Activated naive CD8-positive, alpha-beta T cell treated with anti-CD3 and anti-CD28 coated beads, Interleukin-2, amount 50 U/mL, for 24 hours (primary cell): ENCODE results near the gene CTNNB1.
A peak's percentile ranks its signal among the peaks of the same experiment; 100 is the strongest.

Experiments
- ATAC-seq: fragments of 150-1000 bp; cut with Tn5 transposase; one replicate; pipeline ENCODE4 v1.10.0; 2021
- DNase-seq: peaks from one replicate; pipeline ENCODE4 v3.0.0; 2021
- H3K27ac Mint-ChIP-seq: one replicate; pipeline ENCODE4 v1.8.0; 2021; ENCODE audit warnings: mild to moderate bottlenecking, mixed read lengths
- H3K27me3 Mint-ChIP-seq: one replicate; pipeline ENCODE4 v1.8.0; 2021; ENCODE audit warnings: mixed read lengths
- H3K36me3 Mint-ChIP-seq: one replicate; pipeline ENCODE4 v1.8.0; 2021; ENCODE audit warnings: low read depth, mixed read lengths
- H3K4me1 Mint-ChIP-seq: one replicate; pipeline ENCODE4 v1.8.0; 2021; ENCODE audit warnings: mixed read lengths
- H3K4me3 Mint-ChIP-seq: one replicate; pipeline ENCODE4 v1.8.0; 2021; ENCODE audit warnings: mild to moderate bottlenecking, moderate library complexity, mixed read lengths
- H3K9me3 Mint-ChIP-seq: one replicate; pipeline ENCODE4 v1.8.0; 2021; ENCODE audit warnings: mixed read lengths

Gene CTNNB1

DNA sequence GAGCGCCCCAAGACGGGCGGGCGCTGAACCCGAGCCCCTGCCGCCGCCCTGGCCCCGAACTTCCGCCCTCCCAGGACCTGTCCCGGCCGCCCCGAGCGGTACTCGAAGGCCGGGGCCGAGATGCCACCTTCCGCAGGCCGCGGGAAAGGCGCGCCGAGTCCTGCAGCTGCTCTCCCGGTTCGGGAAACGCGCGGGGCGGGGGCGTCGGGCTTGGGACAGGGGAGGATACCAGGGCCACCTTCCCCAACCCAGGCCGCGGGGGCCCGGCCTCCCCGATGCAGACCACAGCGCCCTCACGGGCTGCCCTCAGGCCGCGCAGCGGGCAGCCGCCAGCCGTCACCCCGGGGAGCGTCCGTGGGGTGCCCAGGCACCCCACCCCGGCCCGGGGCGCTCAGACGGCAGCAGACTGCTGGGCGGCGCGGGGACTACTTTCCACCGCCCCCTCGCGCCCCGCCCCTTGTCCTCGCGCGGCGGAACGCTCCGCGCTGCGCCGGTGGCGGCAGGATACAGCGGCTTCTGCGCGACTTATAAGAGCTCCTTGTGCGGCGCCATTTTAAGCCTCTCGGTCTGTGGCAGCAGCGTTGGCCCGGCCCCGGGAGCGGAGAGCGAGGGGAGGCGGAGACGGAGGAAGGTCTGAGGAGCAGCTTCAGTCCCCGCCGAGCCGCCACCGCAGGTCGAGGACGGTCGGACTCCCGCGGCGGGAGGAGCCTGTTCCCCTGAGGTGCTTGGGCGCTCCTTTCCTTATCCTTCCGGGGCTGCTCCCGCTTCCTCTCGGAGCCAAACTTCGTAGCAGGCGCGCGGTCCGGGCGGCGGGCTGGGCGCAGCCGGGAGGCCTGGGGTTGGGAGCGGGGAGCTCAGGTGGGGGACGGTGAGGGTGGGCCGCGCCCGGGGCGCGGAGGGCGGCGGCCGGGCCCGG, at the start of gene CTNNB1:
TSS of gene CTNNB1 (plus strand) at position 556 of the 916 bp plus-strand sequence. CDS start 24,564 bp downstream, outside the sequence.
- peak; percentile 92 for ATAC-seq
- H3K27ac Mint-ChIP-seq: peak within 1 kb of the TSS; percentile 96

DNA sequence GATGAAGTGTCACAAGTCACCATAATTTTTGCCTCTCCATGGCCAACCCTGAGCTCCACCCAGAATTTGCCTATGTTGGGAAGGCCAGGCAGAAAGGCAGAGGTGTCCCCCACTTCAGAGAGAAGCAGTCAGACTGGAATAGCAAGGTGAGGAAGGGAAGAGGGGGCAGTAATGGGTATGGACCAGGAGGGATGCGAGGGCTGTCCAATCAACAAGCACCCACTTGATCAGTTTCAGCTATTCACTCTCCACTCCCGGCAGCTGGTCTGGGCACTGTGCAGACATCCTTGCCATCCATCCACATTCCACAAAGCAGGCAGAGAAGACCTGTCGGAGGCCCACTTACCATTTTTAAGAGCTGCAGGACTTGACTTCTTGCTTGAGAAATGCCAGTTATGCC, 43.5 kb upstream of the CTNNB1 start:
- ATAC-seq (no peak), DNase-seq (no peak)
- Mint-ChIP-seq H3K27ac (no peak overlapping the region), H3K27me3 (peaks cover 3% of the 10 kb centered on the region), H3K4me1 (peaks cover 19% of the 10 kb centered on the region), H3K4me3 (no peak overlapping the region), H3K36me3 (no peaks in the 10 kb centered on the region), H3K9me3 (no peaks in the 10 kb centered on the region)

More for the DNA sequence above, at the start of gene CTNNB1:
- DNase-seq: peak; percentile 90
- peaks cover 40% of the 10 kb centered on the region for H3K4me1 Mint-ChIP-seq
- H3K27me3 Mint-ChIP-seq: peaks cover 22% of the 10 kb centered on the region
- no peaks in the 10 kb centered on the region for H3K9me3 Mint-ChIP-seq
- peak within 1 kb of the TSS; percentile 87 for H3K4me3 Mint-ChIP-seq
- H3K36me3 Mint-ChIP-seq: peaks cover 9% of the 10 kb centered on the region

DNA sequence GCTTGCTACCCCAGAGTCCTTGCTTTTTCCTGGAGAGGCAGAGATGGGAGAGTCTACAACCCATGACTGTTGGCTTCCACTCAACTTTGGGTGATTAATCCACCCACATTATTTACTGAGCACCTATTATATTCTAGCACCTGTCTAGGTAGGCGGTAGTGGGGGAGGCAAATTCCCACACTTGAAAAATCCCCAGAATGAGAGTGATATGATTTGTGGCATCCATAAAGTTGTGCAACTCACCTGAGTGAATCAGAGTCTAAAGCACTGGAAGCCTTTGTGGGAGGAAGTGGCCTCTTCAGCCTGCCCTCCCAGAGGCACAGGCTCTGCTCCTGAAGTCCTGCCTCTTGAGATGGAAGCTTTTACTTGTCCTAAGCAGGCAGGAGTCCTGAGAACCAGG, 40.4 kb upstream of the CTNNB1 start:
- no peaks in the 10 kb centered on the region for H3K9me3 Mint-ChIP-seq
- no peak overlapping the region for H3K27ac Mint-ChIP-seq
- H3K36me3 Mint-ChIP-seq: no peaks in the 10 kb centered on the region
- DNase-seq: no peak
- H3K4me1 Mint-ChIP-seq: peaks cover 19% of the 10 kb centered on the region
- ATAC-seq: peak; percentile 48
- no peak overlapping the region for H3K4me3 Mint-ChIP-seq
- H3K27me3 Mint-ChIP-seq: peaks cover 3% of the 10 kb centered on the region

DNA sequence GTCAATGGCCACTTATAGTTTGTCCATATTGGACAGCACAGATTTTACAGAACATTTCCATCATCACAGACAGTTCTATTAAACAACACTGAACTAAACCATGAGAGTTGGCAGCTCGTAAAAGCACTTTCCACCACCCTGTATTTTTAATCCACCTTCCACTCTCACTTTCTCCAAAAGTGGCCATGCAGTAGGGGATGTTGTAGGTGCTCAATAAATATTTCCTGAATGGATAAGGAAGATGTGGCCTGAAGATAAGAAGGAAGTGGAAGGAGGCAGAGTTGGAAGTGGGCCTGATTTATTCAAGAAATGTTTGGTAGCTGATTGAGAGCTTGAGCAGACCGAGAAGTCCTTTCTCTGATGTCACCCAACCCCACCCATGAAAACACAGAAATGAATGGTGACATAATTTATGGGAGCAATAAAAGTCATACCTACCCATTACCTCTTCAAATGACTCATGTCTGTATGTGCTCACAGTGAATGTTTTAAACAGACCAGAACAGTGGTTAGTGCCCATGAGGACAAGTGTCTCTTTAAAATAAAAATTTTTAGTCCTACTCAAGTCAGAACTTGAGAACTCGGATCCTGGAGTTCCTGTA, 39.6 kb upstream of the CTNNB1 start:
- DNase-seq (no peak), ATAC-seq (peak; percentile 45)
- no peaks in the 10 kb centered on the region for H3K9me3 Mint-ChIP-seq
- no peak overlapping the region for H3K27ac Mint-ChIP-seq
- H3K4me3 Mint-ChIP-seq: no peak overlapping the region
- peaks cover 19% of the 10 kb centered on the region for H3K4me1 Mint-ChIP-seq
- H3K27me3 Mint-ChIP-seq: peaks cover 3% of the 10 kb centered on the region
- H3K36me3 Mint-ChIP-seq: no peaks in the 10 kb centered on the region

DNA sequence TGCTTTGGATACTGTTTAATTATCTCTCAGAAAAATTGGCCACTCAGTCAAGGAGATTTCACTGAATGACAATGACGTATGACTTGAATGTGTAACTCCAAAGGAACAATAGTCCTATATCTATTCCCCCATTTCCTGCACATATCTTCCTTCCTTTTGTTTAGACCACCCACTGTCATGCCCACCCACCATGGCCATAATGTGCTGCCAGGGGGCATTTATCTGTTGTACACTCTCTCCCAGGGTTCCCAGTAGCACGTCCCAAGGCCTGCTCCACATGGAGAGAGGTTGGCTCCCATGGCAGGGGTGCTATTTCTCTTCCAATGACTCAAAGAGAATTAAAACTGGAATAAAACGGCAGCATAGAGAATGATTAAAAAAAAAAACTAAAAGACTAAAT, 36.8 kb upstream of the CTNNB1 start:
- H3K27me3 Mint-ChIP-seq: no peaks in the 10 kb centered on the region
- H3K36me3 Mint-ChIP-seq: no peaks in the 10 kb centered on the region
- H3K4me3 Mint-ChIP-seq: no peak overlapping the region
- H3K9me3 Mint-ChIP-seq: no peaks in the 10 kb centered on the region
- DNase-seq (no peak), ATAC-seq (no peak)
- H3K4me1 Mint-ChIP-seq: peaks cover 24% of the 10 kb centered on the region
- no peak overlapping the region for H3K27ac Mint-ChIP-seq

DNA sequence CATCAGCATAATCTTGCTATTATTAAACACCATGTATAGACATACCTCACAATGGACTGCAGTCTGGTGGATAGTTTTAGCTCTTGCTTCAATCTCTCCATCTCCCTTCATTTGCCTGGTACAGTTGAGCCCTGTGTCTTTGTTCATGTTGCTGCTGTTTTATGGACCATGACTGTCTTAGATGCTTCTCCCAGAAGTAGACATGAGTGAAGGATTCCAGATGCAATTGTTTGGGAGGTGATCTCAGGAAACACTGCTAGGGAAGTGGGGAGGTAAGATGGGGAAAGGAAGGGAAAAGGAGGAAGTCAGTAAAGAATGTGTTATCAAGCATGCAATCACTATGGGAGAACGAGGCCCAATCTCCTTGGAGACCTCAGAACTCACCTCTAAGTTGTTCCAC, 36.3 kb upstream of the CTNNB1 start:
- no peaks in the 10 kb centered on the region for H3K36me3 Mint-ChIP-seq
- ATAC-seq (no peak), DNase-seq (no peak)
- H3K27ac Mint-ChIP-seq: no peak overlapping the region
- H3K4me1 Mint-ChIP-seq: peaks cover 29% of the 10 kb centered on the region
- peaks cover 3% of the 10 kb centered on the region for H3K27me3 Mint-ChIP-seq
- H3K9me3 Mint-ChIP-seq: no peaks in the 10 kb centered on the region
- H3K4me3 Mint-ChIP-seq: no peak overlapping the region

DNA sequence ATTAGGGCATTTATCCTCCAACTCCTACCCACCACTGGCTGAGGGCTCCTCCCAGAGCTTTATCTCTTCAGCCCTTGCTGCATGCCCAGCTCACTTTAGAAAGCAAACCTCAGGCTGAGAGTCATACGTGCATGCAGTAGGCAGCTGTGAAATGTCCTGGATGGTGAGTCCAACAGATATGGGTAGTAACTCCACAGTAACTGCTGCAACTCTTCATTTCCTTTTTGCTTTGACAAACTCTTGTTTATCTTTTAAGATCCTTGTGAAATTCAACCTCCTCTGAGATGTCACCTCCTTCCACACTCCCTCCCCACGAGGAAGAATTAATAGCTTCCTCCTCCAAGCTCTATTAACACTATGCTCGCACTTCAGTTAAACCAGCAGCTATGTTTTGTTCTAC, 35.9 kb upstream of the CTNNB1 start:
- no peak for ATAC-seq
- Mint-ChIP-seq H3K4me3 (no peak overlapping the region), H3K27ac (no peak overlapping the region), H3K4me1 (peaks cover 32% of the 10 kb centered on the region), H3K36me3 (no peaks in the 10 kb centered on the region), H3K27me3 (peaks cover 5% of the 10 kb centered on the region), H3K9me3 (no peaks in the 10 kb centered on the region)
- DNase-seq: no peak

DNA sequence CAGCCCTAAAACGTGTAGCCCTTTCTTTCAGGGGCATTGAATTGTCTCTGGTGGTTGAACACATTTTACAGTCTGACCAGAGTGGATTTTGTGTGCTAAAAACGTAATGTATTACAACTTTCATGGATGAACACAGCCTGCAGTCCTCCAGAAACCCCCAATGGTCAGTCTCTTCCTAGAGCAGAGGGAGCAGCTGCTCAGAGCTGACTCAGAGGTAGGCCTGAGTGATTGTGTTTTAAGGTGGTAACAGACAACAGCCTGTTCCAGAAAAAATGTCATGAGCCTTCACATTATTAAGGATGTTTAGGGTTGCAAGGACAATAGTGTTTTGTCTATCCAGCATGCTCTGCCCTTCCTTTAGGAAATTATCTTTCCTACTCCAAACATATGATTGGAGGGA, 34.5 kb upstream of the CTNNB1 start:
- Mint-ChIP-seq H3K36me3 (no peaks in the 10 kb centered on the region), H3K9me3 (no peaks in the 10 kb centered on the region), H3K27ac (no peak overlapping the region), H3K4me1 (peaks cover 21% of the 10 kb centered on the region), H3K27me3 (peaks cover 14% of the 10 kb centered on the region), H3K4me3 (no peak overlapping the region)
- ATAC-seq (no peak), DNase-seq (no peak)

DNA sequence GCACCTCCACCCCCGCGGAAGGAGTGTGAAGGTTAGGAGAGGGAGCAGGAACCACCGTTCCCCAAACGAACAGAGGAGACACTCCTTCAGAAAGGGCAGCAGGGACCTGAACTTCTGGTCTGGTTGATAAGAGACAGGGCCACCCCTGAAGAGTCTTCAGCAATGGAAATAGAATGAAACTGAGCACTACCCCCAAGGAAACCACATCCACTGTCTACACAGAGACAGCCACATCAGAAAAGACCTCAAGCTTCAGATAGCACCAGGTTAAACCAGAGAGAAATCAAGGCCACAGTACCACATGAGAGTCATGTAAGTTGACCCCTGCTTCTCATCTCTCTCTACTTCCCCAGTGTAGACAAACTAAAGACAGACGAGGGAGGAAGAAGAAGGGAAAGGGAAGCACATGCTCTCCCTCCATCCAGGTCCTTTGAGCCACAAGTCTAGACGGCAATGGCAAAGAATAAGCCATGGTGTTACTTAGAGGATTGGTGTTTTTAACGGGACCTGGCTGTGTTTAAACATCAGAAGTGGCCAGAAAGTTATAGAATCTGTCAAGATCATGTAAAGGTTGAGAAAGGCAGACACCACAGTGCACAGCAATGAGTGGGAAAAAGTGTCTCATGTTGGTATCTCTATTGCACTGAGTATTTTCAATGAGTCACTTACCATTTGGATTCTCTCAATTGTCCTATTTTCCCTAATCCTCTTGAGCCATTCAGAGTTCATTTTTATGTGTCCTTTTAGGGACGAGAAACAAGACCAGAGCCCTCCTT, 31.4 kb upstream of the CTNNB1 start:
- Mint-ChIP-seq H3K36me3 (no peaks in the 10 kb centered on the region), H3K4me1 (peaks cover 20% of the 10 kb centered on the region), H3K27me3 (peaks cover 29% of the 10 kb centered on the region), H3K27ac (peak overlapping the region; percentile 81), H3K9me3 (no peaks in the 10 kb centered on the region), H3K4me3 (peak overlapping the region; percentile 39)
- peak; percentile 85 for ATAC-seq
- no peak for DNase-seq

DNA sequence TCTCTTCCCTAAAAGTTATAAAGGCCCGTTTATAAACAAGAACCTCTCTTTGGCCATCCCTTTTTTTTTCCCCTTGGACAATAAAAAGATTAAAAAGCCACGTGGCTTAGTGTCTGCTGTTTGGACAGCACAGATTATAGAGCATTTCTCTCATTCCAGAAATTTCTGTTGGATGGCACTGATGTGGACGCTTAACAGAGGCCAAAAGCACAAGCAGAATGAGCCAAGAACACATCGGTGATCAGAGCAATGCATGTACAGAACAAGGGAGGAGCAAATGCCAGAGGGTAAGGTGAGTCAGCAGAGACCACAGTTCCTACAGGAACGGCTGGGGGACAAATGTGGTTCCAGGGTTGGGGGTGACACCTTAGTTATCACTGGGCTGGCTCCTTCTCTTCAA, 30.3 kb upstream of the CTNNB1 start:
- H3K4me3 Mint-ChIP-seq: no peak overlapping the region
- ATAC-seq (no peak), DNase-seq (no peak)
- peaks cover 29% of the 10 kb centered on the region for H3K27me3 Mint-ChIP-seq
- H3K9me3 Mint-ChIP-seq: no peaks in the 10 kb centered on the region
- peaks cover 20% of the 10 kb centered on the region for H3K4me1 Mint-ChIP-seq
- no peak overlapping the region for H3K27ac Mint-ChIP-seq
- no peaks in the 10 kb centered on the region for H3K36me3 Mint-ChIP-seq

DNA sequence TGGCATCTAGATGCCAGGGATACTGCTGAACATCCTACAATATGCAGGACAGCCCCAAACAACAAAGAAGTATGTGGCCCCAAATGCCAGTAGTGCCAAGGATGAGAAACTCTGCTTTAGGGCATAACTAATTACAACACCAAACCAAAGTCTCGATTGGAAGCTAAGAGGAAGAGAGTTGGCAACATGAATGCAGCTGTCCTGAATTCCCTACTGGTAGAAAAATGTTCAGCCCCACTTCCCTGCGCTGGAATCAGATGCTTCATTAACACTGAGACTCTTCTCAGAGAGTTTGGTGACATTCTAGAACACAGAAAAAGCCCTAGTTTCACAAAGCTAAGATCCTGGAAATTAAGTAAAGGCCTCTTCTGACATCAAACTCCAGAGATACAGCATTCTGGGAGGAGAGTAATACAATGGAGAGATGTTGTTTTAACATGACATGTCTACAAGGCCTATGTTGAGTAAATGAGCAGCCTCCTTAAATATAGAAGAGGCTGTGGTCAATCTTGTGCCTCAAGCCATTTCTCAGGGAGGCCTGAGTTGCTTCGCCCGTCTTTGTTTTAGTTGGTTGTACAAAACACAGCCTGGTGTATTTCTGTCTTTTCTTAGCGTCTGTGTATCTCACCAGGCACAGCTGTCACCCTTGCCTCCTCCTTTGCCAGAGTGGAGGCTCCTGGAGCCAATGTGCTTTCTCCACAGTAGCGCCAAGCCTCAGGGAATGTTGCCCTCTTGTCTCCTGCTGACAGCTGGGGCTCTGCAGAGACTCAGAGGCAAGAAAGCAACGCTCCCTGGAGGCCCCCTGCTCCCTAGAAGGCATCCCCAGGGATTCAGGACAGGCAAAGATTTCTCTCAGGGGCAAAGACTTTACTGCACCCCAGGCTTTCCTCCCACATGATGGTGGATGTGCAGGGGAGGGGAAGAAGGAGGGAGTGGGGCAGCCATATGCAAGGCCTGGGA, 25.1 kb upstream of the CTNNB1 start:
- Mint-ChIP-seq H3K27me3 (peaks cover 21% of the 10 kb centered on the region), H3K36me3 (no peaks in the 10 kb centered on the region), H3K27ac (no peak overlapping the region), H3K4me1 (no peaks in the 10 kb centered on the region), H3K4me3 (no peak overlapping the region), H3K9me3 (no peaks in the 10 kb centered on the region)
- no peak for ATAC-seq
- DNase-seq: no peak

DNA sequence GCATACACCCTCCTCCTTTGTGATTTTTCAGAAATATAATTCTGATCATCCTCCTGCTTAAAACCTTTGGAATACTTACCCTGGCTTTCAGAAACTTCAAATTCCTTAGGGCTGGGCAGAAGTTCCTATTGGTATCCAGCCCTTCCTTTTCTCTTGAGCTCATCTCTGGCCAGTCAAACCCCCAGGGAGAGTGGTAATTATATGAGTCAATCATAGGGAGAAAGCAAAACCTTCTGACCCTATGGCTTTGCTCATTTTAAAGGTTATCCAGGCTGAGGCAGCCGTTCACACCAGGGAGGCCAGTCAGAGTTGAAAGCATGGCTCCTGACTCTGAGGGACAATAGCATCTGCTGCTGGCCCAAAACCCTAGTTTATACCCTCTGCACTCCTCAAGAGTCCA, 23.9 kb upstream of the CTNNB1 start:
- Mint-ChIP-seq H3K27ac (no peak overlapping the region), H3K9me3 (no peaks in the 10 kb centered on the region), H3K36me3 (no peaks in the 10 kb centered on the region), H3K4me1 (no peaks in the 10 kb centered on the region), H3K4me3 (no peak overlapping the region), H3K27me3 (peaks cover 12% of the 10 kb centered on the region)
- DNase-seq (no peak), ATAC-seq (no peak)

DNA sequence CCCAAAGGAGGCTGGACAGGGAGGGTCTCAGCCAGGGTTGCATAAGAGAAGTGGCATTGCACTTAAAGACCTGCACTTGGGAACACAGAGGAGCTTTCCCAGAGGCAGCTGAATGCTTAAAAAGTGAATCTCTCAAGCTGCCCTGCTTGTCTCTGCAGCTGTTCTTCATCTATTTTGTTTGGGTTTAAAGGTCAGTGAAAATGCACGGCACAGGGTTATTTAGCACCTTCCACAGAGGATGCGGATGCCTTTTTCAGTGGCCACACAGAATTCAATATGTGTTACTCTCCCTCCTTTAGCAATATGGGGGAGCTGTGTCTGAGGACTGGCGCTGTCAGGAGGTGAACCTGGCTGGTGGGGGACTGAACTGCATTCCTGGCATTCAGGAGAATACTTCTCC, 22.7 kb upstream of the CTNNB1 start:
- DNase-seq: no peak
- peaks cover under 1% of the 10 kb centered on the region for H3K27me3 Mint-ChIP-seq
- H3K9me3 Mint-ChIP-seq: no peaks in the 10 kb centered on the region
- no peaks in the 10 kb centered on the region for H3K36me3 Mint-ChIP-seq
- H3K4me1 Mint-ChIP-seq: no peaks in the 10 kb centered on the region
- H3K4me3 Mint-ChIP-seq: no peak overlapping the region
- no peak for ATAC-seq
- no peak overlapping the region for H3K27ac Mint-ChIP-seq

DNA sequence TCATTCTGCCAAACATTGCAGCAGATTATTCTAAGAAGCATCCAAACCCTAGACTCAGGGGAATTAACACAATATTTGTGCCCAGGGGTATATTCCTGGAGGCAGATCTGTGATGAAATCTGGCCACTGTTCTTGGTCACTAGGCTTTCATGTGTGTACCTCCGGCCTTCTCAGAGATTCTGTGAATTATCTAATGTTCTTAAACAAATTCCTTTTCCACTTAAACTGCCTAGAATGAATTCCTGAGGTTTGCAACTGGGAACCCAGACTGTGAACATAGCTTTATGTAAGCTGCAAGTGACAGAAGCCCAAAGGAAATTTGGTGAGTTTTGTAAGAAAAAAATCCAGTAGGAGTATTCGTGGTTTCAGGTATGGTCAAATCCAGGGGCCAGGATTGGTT, 20.7 kb upstream of the CTNNB1 start:
- ATAC-seq (no peak), DNase-seq (no peak)
- H3K4me3 Mint-ChIP-seq: no peak overlapping the region
- no peaks in the 10 kb centered on the region for H3K4me1 Mint-ChIP-seq
- H3K9me3 Mint-ChIP-seq: no peaks in the 10 kb centered on the region
- H3K36me3 Mint-ChIP-seq: no peaks in the 10 kb centered on the region
- H3K27me3 Mint-ChIP-seq: peaks cover 5% of the 10 kb centered on the region
- H3K27ac Mint-ChIP-seq: no peak overlapping the region
